ENCODE measurements around the gene CCDC152.

Gene CCDC152

DNA sequence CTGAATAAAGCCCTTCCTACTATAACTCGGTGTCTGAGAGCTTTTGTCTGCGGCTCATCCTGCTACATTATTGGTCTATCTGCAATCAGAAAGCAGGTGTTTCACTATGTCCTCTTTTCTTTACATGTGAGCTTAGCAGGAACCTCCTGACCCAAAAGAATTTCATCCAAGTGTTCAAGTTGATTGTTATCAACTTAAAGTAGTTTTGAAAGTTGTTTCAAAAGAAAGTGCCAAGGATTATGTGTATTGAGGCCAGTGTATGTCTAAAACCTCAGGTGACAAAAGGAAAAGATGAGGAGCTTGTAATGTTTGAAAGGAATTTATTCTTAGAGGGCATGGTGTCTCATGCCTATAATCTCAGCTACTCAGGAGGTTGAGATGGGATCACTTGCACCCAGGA lies 63.1 kb downstream of the CCDC152 start:
- Histone ChIP-seq H3K9me3 (ENCODE audit: severe bottlenecking) (no peaks in the 10 kb centered on the region), H3K27me3 (ENCODE audit: insufficient read depth, poor library complexity, severe bottlenecking) (no peaks in the 10 kb centered on the region), H3K36me3 (ENCODE audit: low read depth) (no peaks in the 10 kb centered on the region), H3K4me3 (ENCODE audit: severe bottlenecking) (no peak overlapping the region), H3K27ac (ENCODE audit: poor library complexity, severe bottlenecking) (no peak overlapping the region), H3K4me1 (ENCODE audit: insufficient read depth, poor library complexity, severe bottlenecking) (no peaks in the 10 kb centered on the region)
- ATAC-seq (ENCODE audit: low read depth) (no peak), DNase-seq (ENCODE audit: low spot score) (no peak)
- TF ChIP-seq, protein P1, sequence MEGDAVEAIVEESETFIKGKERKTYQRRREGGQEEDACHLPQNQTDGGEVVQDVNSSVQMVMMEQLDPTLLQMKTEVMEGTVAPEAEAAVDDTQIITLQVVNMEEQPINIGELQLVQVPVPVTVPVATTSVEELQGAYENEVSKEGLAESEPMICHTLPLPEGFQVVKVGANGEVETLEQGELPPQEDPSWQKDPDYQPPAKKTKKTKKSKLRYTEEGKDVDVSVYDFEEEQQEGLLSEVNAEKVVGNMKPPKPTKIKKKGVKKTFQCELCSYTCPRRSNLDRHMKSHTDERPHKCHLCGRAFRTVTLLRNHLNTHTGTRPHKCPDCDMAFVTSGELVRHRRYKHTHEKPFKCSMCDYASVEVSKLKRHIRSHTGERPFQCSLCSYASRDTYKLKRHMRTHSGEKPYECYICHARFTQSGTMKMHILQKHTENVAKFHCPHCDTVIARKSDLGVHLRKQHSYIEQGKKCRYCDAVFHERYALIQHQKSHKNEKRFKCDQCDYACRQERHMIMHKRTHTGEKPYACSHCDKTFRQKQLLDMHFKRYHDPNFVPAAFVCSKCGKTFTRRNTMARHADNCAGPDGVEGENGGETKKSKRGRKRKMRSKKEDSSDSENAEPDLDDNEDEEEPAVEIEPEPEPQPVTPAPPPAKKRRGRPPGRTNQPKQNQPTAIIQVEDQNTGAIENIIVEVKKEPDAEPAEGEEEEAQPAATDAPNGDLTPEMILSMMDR (IDR thresholded peaks at IDR 0.05; ENCODE audit: poor library complexity, severe bottlenecking), result no peak

DNA sequence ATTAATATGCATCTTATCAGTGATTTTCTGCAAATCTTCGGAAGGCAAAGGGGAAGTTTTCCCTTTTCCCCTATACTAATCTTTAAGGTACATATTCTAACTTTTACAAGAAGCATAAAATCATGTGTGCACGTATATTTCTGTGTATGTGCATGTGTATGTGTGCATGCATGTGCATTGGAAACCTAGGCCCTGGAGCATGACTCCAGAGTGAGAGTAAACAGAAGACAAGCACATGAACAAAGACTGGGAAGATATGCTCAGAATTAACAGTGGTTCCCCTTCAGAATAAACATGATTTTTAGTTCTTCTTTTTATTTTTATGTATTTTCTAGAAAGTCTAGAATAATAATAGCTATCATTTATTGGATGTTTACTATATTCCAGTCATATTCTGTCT lies 65.9 kb downstream of the CCDC152 start:
- TF ChIP-seq, protein P1 (IDR thresholded peaks at IDR 0.05; ENCODE audit: poor library complexity, severe bottlenecking), result no peak
- Histone ChIP-seq H3K9me3 (ENCODE audit: severe bottlenecking) (no peaks in the 10 kb centered on the region), H3K4me1 (ENCODE audit: insufficient read depth, poor library complexity, severe bottlenecking) (no peaks in the 10 kb centered on the region), H3K36me3 (ENCODE audit: low read depth) (no peaks in the 10 kb centered on the region), H3K27ac (ENCODE audit: poor library complexity, severe bottlenecking) (no peak overlapping the region), H3K27me3 (ENCODE audit: insufficient read depth, poor library complexity, severe bottlenecking) (no peaks in the 10 kb centered on the region), H3K4me3 (ENCODE audit: severe bottlenecking) (no peak overlapping the region)
- no peak for ATAC-seq (ENCODE audit: low read depth)
- no peak for DNase-seq (ENCODE audit: low spot score)

DNA sequence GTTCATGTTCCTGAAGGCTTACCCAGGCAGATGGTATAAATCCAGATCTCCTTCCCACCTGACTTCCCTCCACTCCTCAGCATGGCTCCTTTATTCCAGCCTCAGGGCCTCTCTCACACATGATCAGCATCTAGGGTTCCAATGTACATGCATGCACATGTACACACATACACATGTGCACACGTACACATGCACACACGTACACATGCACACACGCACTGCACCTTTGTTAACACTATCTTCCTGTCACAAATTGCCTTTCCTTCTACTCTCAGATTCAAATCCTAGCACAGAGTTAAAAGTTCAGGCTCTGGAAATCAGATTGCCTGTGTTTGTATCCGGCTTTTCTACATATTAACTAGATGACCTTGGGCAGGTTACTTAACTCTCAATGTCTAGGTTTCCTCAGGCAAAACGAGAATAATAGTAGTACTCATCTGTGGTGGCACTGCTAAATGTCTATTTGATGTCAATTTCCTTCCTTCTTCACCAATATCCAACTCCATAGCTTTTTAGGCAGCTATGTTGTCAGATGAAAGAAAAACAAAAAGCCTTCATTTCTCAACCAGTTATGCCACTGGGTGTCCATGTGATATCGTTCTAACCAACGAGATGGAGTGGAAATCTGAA lies 67.8 kb downstream of the CCDC152 start:
- TF ChIP-seq, protein P1 (IDR thresholded peaks at IDR 0.05; ENCODE audit: poor library complexity, severe bottlenecking), result no peak
- no peaks in the 10 kb centered on the region for H3K9me3 ChIP-seq (ENCODE audit: severe bottlenecking)
- ATAC-seq (ENCODE audit: low read depth) (no peak), DNase-seq (ENCODE audit: low spot score) (no peak)
- no peak overlapping the region for H3K27ac ChIP-seq (ENCODE audit: poor library complexity, severe bottlenecking)
- no peaks in the 10 kb centered on the region for H3K4me1 ChIP-seq (ENCODE audit: insufficient read depth, poor library complexity, severe bottlenecking)
- H3K27me3 ChIP-seq (ENCODE audit: insufficient read depth, poor library complexity, severe bottlenecking), result no peaks in the 10 kb centered on the region
- no peaks in the 10 kb centered on the region for H3K36me3 ChIP-seq (ENCODE audit: low read depth)
- H3K4me3 ChIP-seq (ENCODE audit: severe bottlenecking), result no peak overlapping the region

DNA sequence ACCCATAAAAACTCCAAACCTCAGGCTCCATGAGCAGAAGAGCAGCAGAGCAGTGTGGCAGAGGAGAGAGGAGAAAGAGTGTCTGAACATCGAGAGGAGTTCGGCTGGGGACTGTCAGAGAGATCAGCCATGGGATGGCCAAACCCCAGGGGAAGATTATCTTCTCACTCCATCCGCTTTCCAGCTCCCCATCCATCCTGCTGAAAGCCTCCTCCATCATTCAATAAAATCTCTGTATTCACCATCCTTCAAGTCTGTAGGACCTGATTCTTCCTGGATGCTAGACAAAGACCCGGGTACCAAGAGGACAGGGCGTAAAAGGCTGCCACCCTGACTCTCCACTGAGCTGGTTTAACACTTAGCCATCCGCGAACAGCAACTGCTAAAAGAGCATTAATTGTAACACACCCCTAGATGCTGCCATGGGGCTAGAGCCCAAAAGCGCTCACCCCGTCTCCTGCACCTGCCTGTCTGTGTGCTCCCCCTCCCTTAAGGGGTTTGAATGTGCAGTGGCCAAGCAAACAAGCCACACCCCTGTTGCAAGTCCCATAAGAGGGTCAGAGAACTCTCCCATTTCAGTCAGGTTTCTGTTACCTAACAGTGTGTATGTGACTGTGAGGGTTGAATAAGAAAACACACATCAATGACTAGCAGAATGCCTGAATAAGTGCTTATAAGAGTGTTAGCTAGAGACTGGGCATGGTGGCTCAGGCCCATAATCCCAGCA lies 69.0 kb downstream of the CCDC152 start:
- H3K4me3 ChIP-seq (ENCODE audit: severe bottlenecking), result no peak overlapping the region
- no peaks in the 10 kb centered on the region for H3K27me3 ChIP-seq (ENCODE audit: insufficient read depth, poor library complexity, severe bottlenecking)
- H3K36me3 ChIP-seq (ENCODE audit: low read depth), result no peaks in the 10 kb centered on the region
- TF ChIP-seq, protein P1 (IDR thresholded peaks at IDR 0.05; ENCODE audit: poor library complexity, severe bottlenecking), result no peak
- DNase-seq (ENCODE audit: low spot score) (no peak), ATAC-seq (ENCODE audit: low read depth) (no peak)
- no peaks in the 10 kb centered on the region for H3K9me3 ChIP-seq (ENCODE audit: severe bottlenecking)
- H3K27ac ChIP-seq (ENCODE audit: poor library complexity, severe bottlenecking), result no peak overlapping the region
- H3K4me1 ChIP-seq (ENCODE audit: insufficient read depth, poor library complexity, severe bottlenecking), result no peaks in the 10 kb centered on the region

All from RWPE2 (cell line).